GM10266 (cell line): ENCODE measurements around the gene AMN.

Source experiments
- DNase-seq: peaks from one replicate; pipeline ENCODE4 v3.0.0; 2012; ENCODE audit errors: extremely low spot score
- CTCF ChIP-seq: IDR thresholded peaks from 2 replicates; pipeline ENCODE4 v1.5.1; 2012; ENCODE audit warnings: mild to moderate bottlenecking, low read depth; ENCODE audit not compliant: control insufficient read depth, insufficient read depth; ENCODE audit errors: missing control alignments

The AMN gene

DNA sequence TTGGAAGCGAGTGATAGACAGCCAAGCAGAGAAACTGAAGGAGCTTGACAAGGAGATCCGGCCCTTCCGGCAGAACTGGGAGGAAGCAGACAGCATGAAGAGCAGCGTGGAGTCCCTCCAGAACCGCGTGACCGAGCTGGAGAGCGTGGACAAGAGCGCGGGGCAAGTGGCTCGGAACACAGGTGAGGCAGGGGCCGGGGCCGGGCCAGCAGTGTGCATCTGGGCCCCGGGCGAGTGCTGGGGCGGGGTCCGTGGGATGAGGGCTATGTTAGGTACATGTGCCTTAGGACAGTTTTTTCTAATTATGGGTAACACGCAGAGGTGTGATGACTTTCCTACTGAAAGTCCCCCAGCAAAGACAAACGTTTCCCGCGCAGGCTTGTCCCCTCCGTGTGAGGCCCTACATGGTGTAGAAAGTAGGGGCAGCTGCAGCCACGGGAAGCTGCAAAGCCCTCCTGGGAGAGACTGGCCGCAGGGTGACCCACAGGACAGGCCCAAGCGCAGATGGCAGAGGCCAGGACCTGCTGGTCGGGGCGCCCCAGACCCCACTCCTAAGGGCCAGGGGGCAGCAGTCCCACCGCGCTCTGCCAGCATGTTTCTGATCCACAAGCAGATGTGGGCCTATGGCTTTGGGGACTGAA is 19.1 kb upstream of the AMN start:
- DNase-seq, result no peak
- no peak for TF ChIP-seq CTCF

- DNase-seq, result no peak
- TF ChIP-seq CTCF, result no peak
Measured at GRCh38 chr14:102903889-102904512, 18.5 kb upstream of the AMN start.

GRCh38 chr14:102905116-102906108 is 17.1 kb upstream of the AMN start:
- TF ChIP-seq CTCF, result no peak
- DNase-seq, result no peak

GRCh38 chr14:102906616-102907302 is 15.7 kb upstream of the AMN start:
- peak; percentile 21 for DNase-seq
- no peak for TF ChIP-seq CTCF

DNA sequence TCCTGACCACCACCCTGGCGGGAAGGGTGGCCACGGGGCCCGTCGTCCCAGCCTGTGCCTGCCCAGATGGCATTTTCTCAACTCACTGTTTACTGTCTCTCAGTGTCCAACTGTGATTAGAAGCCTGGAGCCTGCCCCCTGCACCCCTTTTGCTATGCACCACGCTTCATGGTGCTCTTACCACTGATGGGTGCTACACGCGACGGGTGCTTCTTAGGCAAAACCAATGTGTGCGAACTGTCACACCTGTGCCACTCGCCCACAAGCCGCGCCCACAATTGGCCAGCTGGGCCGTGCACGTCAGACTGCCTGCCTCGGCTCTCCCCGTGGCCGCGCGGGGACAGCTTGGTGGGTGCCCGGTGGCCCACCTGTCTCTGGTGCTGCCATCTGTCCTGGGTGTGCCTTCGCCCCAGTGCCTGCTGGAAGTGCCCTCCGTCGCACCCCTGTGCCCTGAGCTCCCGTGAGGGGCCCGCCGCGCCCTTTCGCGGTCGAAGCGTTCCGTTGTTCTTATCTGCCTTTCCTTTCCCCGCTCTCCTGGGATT is 15.1 kb upstream of the AMN start:
- DNase-seq, result no peak
- TF ChIP-seq CTCF, result no peak

DNA sequence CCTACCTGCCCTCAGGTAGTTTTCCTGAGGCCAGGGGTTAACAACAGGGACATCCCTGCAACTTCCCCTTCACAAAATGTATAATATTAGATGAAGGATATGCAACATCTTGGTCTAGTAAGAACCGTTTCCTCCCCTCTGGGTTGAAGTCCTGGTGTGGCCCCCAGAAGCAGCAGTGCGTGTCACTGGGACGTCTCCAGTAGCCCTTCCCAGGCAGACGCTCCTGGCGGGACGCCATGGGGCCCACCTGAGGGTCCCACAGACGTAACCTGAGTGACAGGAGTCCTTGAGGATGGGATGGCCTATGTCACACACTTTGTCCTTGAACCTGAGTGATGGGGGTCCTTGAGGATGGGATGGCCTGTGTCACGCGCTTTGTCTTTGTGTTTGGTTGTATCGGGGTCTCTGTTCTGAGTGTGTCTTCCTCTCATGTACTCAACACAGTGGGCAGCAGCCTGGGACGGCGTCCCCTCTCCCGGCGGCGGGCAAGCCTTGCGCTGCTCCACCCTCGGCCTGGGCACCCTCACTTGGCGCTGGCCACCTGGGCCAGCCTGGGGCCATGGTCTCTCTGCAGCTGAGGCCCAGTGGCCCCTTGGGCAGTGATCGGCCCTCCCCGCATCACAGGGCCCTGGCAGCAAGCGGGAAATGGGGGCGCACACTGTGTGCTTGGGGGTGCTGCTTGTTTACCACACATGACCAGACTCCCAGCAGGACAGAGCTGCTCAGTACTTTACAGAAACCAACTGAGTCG is 14.3 kb upstream of the AMN start:
- peak; percentile 22 for DNase-seq
- TF ChIP-seq CTCF, result no peak
